Measurements from ENCODE around the gene UAP1L1.

UAP1L1 gene

DNA sequence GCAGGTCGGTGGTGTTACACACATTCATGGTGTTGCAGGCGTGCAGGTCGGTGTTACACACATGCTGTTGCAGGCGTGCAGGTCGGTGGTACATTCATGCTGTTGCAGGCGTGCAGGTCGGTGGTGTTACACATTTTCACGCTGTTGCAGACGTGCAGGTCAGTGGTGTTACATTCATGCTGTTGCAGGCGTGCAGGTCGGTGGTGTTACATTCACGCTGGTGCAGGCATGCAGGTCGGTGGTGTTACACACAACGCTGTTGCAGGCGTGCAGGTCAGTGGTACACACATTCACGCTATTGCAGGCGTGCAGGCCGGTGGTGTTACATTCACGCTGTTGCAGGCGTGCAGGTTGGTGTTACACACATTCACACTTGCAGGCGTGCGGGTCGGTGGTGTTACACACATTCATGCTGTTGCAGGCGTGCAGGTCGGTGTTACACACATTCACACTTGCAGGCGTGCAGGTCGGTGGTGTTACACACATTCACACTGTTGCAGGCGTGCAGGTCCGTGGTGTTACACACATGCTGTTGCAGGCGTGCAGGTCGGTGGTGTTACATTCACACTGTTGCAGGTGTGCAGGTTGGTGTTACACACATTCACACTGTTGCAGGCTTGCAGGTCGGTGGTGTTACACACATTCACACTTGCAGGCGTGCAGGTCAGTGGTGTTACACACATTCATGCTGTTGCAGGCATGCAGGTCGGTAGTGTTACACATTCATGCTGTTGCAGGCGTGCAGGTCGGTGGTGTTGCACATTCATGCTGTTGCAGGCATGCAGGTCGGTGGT lies 26.1 kb downstream of the UAP1L1 start:
- DNase-seq (ENCODE audit: extremely low read depth, low read depth), result no peak
- TF ChIP-seq, protein P1, sequence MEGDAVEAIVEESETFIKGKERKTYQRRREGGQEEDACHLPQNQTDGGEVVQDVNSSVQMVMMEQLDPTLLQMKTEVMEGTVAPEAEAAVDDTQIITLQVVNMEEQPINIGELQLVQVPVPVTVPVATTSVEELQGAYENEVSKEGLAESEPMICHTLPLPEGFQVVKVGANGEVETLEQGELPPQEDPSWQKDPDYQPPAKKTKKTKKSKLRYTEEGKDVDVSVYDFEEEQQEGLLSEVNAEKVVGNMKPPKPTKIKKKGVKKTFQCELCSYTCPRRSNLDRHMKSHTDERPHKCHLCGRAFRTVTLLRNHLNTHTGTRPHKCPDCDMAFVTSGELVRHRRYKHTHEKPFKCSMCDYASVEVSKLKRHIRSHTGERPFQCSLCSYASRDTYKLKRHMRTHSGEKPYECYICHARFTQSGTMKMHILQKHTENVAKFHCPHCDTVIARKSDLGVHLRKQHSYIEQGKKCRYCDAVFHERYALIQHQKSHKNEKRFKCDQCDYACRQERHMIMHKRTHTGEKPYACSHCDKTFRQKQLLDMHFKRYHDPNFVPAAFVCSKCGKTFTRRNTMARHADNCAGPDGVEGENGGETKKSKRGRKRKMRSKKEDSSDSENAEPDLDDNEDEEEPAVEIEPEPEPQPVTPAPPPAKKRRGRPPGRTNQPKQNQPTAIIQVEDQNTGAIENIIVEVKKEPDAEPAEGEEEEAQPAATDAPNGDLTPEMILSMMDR (IDR thresholded peaks at IDR 0.05; ENCODE audit: low read depth, low read length), result no peak

DNA sequence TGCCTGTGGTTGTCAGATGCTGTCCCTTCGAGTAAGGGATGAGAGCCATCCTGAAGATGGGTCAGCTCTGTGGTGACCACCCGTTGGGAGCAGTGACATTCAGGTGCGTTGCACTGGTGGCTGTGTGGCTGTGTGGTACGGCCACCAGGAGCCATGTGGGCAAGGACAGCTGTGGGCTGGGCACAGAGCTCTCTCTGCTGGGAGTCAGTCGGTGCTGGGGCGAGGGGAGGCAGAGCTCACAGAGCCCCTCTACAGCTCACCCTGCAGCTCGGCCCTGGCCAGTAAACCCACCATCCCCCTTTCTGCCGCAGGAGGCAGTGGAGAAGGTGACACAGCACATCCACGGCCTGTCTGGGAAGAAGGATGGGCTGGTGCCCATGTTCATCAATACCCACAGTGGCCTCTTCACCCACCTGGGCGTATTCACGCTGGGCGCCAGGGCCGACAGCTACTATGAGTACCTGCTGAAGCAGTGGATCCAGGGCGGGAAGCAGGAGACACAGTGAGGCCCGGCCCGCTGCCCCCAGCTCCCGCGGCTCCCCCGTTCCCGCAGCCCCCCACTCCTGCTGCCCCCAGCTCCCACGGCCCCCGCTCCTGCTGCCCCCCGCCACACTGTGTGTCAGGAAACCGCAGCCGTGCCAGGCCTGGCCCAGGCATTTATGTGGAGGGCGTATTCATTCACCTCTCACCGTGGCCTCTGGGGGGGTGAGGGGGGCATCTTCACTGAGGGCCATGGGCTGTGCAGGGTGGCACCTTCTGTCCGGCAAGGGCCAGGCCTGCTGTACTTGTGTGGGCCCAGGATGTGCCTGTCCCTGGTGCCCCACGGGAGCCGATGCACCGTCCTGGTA lies 28.7 kb downstream of the UAP1L1 start:
- TF ChIP-seq, protein P1 (IDR thresholded peaks at IDR 0.05; ENCODE audit: low read depth, low read length), result no peak
- no peak for DNase-seq (ENCODE audit: extremely low read depth, low read depth)

DNA sequence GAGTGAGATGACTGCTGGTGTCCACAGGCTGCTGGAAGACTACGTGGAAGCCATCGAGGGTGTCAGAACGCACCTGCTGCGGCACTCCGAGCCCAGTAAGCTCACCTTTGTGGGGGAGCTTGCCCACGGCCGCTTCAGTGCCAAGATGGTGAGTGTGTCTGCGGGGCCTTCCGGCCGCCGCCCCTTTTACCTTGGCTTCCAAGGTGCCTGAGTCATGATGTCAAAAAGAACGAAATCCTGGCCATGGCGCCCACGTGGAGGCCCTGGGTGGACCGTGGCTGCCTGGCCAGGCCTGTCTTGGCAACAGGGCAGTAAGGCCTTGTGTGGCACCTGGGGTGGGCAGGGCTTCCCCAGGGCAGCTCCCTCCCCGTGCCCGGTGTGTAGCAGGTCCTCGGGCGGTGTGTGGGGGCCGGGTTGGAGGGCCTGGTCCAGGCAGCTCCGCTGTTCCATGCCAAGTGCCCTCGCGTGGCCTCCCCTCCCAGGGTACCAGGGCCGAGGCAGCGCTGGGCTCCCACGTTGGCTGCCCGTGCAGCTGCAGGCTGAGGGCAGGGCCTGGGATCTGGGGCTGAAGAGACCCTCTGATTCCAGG lies 29.4 kb downstream of the UAP1L1 start:
- TF ChIP-seq, protein P1 (IDR thresholded peaks at IDR 0.05; ENCODE audit: low read depth, low read length), result no peak
- no peak for DNase-seq (ENCODE audit: extremely low read depth, low read depth)

DNA sequence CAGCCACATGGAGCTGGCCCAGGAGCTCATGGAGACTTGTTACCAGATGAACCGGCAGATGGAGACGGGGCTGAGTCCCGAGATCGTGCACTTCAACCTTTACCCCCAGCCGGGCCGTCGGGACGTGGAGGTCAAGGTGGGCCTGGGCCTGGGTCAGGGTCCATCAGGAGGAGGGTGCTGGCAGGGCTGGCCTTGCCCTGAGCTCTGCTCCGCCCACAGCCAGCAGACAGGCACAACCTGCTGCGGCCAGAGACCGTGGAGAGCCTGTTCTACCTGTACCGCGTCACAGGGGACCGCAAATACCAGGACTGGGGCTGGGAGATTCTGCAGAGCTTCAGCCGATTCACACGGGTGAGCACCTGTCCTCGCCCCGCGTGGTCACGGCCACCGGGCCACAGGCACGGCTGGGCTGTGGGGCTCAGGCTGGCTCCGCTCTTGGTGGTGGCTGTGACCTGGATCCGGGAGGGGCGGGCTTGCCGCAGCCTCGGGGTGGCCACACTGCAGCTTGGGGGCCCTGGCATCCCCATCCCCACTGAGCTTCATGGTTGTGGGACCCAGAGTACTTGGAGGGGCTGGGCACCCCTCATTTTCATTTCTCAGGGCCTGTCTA lies 30.1 kb downstream of the UAP1L1 start:
- TF ChIP-seq, protein P1 (IDR thresholded peaks at IDR 0.05; ENCODE audit: low read depth, low read length), result no peak
- DNase-seq (ENCODE audit: extremely low read depth, low read depth), result no peak

DNA sequence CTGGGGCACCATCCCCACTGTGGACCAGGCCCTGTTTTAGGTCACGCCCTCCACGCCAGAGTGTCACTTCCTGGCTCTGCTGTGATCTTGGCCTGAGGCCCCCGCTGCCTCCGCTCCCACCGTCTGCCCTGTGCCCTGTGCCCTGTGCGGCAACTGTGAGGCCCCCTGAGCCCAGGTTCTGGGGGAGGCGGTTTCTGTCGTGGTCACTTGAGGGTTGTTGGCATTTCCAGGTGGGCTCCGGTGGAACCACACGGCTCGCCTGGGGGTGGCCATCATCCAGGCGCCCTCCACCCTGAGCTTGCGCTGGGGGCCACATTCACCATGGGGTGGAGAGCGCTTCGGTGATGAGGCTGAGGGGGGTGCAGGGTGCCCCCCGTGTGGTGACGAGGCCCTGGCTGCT lies 30.7 kb downstream of the UAP1L1 start:
- DNase-seq (ENCODE audit: extremely low read depth, low read depth), result no peak
- TF ChIP-seq, protein P1 (IDR thresholded peaks at IDR 0.05; ENCODE audit: low read depth, low read length), result no peak

DNA sequence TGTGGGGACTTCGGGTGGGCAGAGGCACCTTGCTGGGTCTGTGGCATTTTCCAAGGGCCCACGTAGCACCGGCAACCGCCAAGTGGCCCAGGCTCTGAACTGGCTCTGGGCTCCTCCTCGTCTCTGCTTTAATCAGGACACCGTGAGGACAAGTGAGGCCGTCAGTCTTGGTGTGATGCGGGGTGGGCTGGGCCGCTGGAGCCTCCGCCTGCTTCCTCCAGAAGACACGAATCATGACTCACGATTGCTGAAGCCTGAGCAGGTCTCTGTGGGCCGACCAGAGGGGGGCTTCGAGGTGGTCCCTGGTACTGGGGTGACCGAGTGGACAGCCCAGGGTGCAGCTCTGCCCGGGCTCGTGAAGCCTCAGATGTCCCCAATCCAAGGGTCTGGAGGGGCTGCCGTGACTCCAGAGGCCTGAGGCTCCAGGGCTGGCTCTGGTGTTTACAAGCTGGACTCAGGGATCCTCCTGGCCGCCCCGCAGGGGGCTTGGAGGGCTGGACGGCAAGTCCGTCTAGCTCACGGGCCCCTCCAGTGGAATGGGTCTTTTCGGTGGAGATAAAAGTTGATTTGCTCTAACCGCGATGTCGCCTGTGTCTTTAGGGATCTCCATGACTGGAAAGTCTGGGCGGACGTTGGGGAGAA lies 31.4 kb downstream of the UAP1L1 start:
- DNase-seq (ENCODE audit: extremely low read depth, low read depth), result no peak
- TF ChIP-seq, protein P1 (IDR thresholded peaks at IDR 0.05; ENCODE audit: low read depth, low read length), result no peak
